Ovary (tissue), 1 donor: Measurements from ENCODE around the gene KMT2D.

Experiments used
- EP300 ChIP-seq: sonication (generic); formaldehyde crosslinking; IDR thresholded peaks from one replicate; pipeline ENCODE4 v1.6.1; 2017; ENCODE audit warnings: antibody characterized with exemption
- POLR2A ChIP-seq: fragments of 450-650 bp; IDR thresholded peaks from one replicate; pipeline ENCODE4 v1.6.1; 2017; ENCODE audit warnings: antibody characterized with exemption, mild to moderate bottlenecking, moderate library complexity

DNA sequence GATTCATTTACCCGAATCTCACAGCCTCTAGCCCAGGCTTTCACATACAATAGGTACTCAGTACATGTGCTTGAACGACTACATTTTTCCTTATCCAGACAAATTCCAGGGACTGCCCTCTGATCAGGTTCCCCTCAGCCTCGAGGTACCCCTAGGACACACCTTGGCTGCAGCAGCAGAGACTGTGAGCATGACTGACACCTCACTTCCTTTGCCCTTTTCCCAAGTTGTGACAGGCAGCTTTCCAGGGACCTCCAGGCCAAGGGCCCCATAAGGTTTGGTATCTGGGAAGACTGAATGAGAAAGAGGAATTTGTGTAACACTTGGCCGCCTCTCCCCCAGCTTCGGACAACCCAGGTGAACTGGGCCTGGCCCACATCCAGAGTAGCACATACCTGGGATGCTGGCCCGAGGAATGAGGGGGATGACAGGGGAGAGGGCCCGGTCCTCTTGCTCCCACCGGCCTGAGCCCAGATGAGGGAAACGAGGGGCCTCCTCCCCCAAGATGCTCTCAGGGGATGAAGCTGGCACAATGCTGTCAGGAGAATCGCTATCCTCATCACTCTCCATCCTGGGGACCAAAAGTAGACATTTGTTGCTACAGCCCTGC, 31.8 kb downstream of the KMT2D start:
- TF ChIP-seq EP300 = no peak
- TF ChIP-seq POLR2A = no peak
